Prostate gland (tissue), 2 donors: ENCODE measurements around the gene UBAC2. TPM values are rescaled to one million over a fixed set of nuclear protein-coding genes. Genes with fewer than 3 reads are reported as not detected.
"Not testable (repeated sequence)": the region's sequence is repeated elsewhere in the genome, so short reads cannot be mapped to it uniquely, and the experiment has no call there.

Source experiments
- DNase-seq: peaks from one replicate; pipeline ENCODE4 v3.0.0-alpha.2; 2019; ENCODE audit warnings: low spot score
- H3K27ac ChIP-seq, 2 donors: fragments of 200-600 bp; sonication (generic); 2 replicates each; pipeline ENCODE4 v1.5.1; 2017 to 2019
- H3K27me3 ChIP-seq: fragments of 200-600 bp; sonication (generic); replicated peaks from 2 replicates; pipeline ENCODE4 v1.5.1; 2019; ENCODE audit not compliant: insufficient read depth
- H3K36me3 ChIP-seq, 2 donors: fragments of 200-600 bp; sonication (generic); 1 replicate in 1 of 2; 2 replicates in 1 of 2; pipeline versions ENCODE4 v1.5.1 to v1.8.1; 2017 to 2019
- H3K4me1 ChIP-seq: fragments of 200-600 bp; sonication (generic); replicated peaks from 2 replicates; pipeline ENCODE4 v1.5.1; 2019
- H3K4me3 ChIP-seq, 2 donors: fragments of 200-600 bp; sonication (generic); 2 replicates each; pipeline ENCODE4 v1.5.1; 2017 to 2019
- H3K9me3 ChIP-seq: fragments of 200-600 bp; sonication (generic); 2 replicates; pipeline ENCODE4 v1.5.1; 2017
- CTCF ChIP-seq, 4 experiments: fragments of 200-600 bp in 2 of 4; fragments of 450-650 bp in 2 of 4; sonication (generic) in 2 of 4; IDR thresholded peaks; 1 replicate in 3 of 4; 2 replicates in 1 of 4; pipeline ENCODE4 v1.5.1; 2016 to 2019; ENCODE audit warnings: antibody characterized with exemption in 4 of 4, mild to moderate bottlenecking in 2 of 4, moderate library complexity in 2 of 4
- POLR2A ChIP-seq: fragments of 450-650 bp; IDR thresholded peaks from one replicate; pipeline ENCODE4 v1.6.1; 2016; ENCODE audit warnings: antibody characterized with exemption, mild to moderate bottlenecking
- POLR2AphosphoS5 ChIP-seq: sonication (generic); formaldehyde crosslinking; IDR thresholded peaks from one replicate; pipeline ENCODE4 v1.6.1; 2017; ENCODE audit warnings: antibody characterized with exemption
- WGBS: methylation state at CpG from one replicate; pipeline ENCODE4 v1.1.5; 2018; 5-methylcytosine and 5-hydroxymethylcytosine counted together
- intact Hi-C: fragments of 100-400 bp; cut with DNase I; formaldehyde crosslinking; loops from one replicate; pipeline ENCODE4 v1.14.2; 2022
- total RNA-seq, 2 donors: library from RNA; depleted of rRNA; stranded (reverse); fragments of >200 nt; gene quantifications; one replicate each; pipeline ENCODE4 v1.1.0, GENCODE V29; 2016

The UBAC2 gene
- total RNA-seq, 2 donors from 2014 or later: 60.7 to 86.9 TPM

- intact Hi-C loops, DNase-seq, H3K27ac ChIP-seq, H3K36me3 ChIP-seq, H3K27me3 ChIP-seq, H3K4me3 ChIP-seq, H3K4me1 ChIP-seq, H3K9me3 ChIP-seq: not testable (repeated sequence)
- 85% methylated on average over 13 of the region's 13 CpGs for WGBS
Measured at GRCh38 chr13:99410646-99411475, 210.2 kb downstream of the UBAC2 start.

GRCh38 chr13:99412856-99413255 is 212.2 kb downstream of the UBAC2 start:
- no peak for DNase-seq

GRCh38 chr13:99414048-99414995 is 213.7 kb downstream of the UBAC2 start:
- H3K27ac ChIP-seq: no peak overlapping the region
- H3K27me3 ChIP-seq: no peaks in the 10 kb centered on the region
- TF ChIP-seq POLR2A (no peak), POLR2AphosphoS5 (no peak), CTCF (IDR thresholded peaks at IDR 0.05) (no peak)
- H3K4me1 ChIP-seq: no peaks in the 10 kb centered on the region
- DNase-seq: no peak
- intact Hi-C loops: no loop called here
- H3K36me3 ChIP-seq: no peaks in the 10 kb centered on the region
- no peak overlapping the region for H3K4me3 ChIP-seq
- no peaks in the 10 kb centered on the region for H3K9me3 ChIP-seq
- 88% methylated on average over 15 of the region's 15 CpGs for WGBS

More at GRCh38 chr13:99412856-99413255, 212.2 kb downstream of the UBAC2 start:
- TF ChIP-seq POLR2A: no peak
- no peak for TF ChIP-seq CTCF (IDR thresholded peaks at IDR 0.05)
- intact Hi-C loops: no loop called here
- Histone ChIP-seq H3K4me1 (no peaks in the 10 kb centered on the region), H3K9me3 (no peaks in the 10 kb centered on the region), H3K27me3 (no peaks in the 10 kb centered on the region), H3K27ac (no peak overlapping the region), H3K4me3 (no peak overlapping the region), H3K36me3 (no peaks in the 10 kb centered on the region)
- WGBS: 93% methylated on average over 1 of the region's 1 CpG

- Histone ChIP-seq H3K9me3 (no peaks in the 10 kb centered on the region), H3K27ac (no peak overlapping the region), H3K27me3 (no peaks in the 10 kb centered on the region), H3K4me3 (no peak overlapping the region), H3K36me3 (no peaks in the 10 kb centered on the region), H3K4me1 (no peaks in the 10 kb centered on the region)
- no peak for DNase-seq
- intact Hi-C loops: no loop called here
- TF ChIP-seq CTCF (IDR thresholded peaks at IDR 0.05): no peak
- TF ChIP-seq POLR2A: no peak
- no peak for TF ChIP-seq POLR2AphosphoS5
- 84% methylated on average over 13 of the region's 13 CpGs for WGBS
Measured at GRCh38 chr13:99415014-99415650, 214.5 kb downstream of the UBAC2 start.

- no peak for DNase-seq
Measured at GRCh38 chr13:99415851-99416331, 215.2 kb downstream of the UBAC2 start.

More at GRCh38 chr13:99415851-99416331, 215.2 kb downstream of the UBAC2 start:
- WGBS: 90% methylated on average over 14 of the region's 14 CpGs
- intact Hi-C loops: no loop called here
- no peaks in the 10 kb centered on the region for H3K9me3 ChIP-seq
- no peaks in the 10 kb centered on the region for H3K27me3 ChIP-seq
- no peaks in the 10 kb centered on the region for H3K4me1 ChIP-seq
- H3K27ac ChIP-seq: no peak overlapping the region
- no peak for TF ChIP-seq CTCF (IDR thresholded peaks at IDR 0.05)
- no peak for TF ChIP-seq POLR2AphosphoS5
- TF ChIP-seq POLR2A: no peak
- no peak overlapping the region for H3K4me3 ChIP-seq
- no peaks in the 10 kb centered on the region for H3K36me3 ChIP-seq
